Measurements from ENCODE around the gene NRG2.

NRG2 gene

DNA sequence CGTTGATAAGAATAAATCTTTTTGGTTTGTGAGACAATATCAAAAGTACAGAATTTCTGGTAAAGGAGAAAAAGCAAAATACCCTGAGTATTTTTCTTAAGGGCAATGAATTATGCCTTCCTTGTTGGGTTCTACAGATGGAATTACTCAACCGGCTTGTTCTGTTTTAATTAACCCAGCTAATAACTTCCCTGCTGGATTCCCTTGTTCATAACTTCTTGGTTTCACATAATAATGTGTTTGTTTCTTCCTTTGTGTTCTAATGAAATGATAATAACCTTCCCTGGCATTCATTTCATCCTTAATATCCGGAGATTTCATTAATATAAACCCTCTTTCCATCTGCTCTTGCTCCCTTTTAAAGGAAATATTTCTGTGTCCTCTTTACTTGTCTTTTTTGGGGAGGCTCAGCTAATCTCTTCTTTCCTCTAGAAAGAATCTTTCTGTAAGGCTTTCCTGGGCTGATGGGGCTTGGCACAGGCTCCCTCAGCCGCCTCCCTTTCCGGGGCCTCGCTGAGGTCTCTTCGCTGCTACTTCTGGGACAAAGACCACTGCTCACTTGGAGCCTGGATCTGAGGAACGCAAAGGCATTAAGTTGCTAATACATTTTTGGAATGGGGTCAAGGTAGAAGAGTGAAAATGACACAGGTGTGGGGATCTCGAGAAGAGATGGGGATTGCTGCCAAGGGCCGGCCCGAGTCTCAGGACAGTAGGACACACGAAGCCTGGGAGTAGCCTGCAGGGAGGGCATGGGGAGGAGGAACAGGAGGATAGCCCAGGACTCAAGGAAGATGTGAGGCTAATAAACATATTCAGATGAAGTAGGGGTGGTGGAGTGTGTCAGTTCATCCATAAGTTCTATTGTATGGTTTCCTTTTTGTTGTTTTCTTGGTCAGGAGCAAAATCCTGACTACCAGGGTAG is 118.5 kb downstream of the NRG2 start:
- ChIA-PET CTCF (interaction anchor here (0.5 to 1.7 kb wide), 6 partner anchors 13 to 137 kb away, joined by 3 to 8 read pairs (median 5); no protein-coding TSS in a partner anchor), POLR2A (ENCODE audit: low non-redundant PET) (no interaction called here)
- TF ChIP-seq, protein P1, sequence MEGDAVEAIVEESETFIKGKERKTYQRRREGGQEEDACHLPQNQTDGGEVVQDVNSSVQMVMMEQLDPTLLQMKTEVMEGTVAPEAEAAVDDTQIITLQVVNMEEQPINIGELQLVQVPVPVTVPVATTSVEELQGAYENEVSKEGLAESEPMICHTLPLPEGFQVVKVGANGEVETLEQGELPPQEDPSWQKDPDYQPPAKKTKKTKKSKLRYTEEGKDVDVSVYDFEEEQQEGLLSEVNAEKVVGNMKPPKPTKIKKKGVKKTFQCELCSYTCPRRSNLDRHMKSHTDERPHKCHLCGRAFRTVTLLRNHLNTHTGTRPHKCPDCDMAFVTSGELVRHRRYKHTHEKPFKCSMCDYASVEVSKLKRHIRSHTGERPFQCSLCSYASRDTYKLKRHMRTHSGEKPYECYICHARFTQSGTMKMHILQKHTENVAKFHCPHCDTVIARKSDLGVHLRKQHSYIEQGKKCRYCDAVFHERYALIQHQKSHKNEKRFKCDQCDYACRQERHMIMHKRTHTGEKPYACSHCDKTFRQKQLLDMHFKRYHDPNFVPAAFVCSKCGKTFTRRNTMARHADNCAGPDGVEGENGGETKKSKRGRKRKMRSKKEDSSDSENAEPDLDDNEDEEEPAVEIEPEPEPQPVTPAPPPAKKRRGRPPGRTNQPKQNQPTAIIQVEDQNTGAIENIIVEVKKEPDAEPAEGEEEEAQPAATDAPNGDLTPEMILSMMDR (conservative IDR thresholded peaks at IDR 0.05; ENCODE audit: low read depth): no peak
- DNase-seq (ENCODE audit: low spot score): no peak
- H3K27ac ChIP-seq: no peak overlapping the region

DNA sequence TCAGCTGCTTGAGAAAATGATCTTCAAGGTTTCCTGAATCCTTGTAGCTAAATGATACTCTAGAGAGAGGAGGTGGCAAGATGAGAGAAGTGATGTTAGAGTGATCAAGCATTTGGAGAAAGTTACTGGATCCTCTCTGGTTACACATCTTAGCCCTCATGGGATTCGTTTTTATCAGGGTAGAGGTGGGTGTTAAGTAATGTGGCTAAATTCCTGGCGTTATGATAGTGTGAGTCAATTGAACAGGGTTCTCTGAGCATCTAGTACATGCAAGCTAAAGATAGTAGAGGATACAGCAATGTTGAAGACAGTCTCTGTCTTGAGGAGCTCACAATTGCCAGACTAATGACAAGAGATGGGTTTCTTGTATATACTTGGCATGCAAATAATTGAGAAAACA is 123.8 kb downstream of the NRG2 start:
- POLR2A ChIA-PET (ENCODE audit: low non-redundant PET): no interaction called here
- CTCF ChIA-PET: interaction anchor here (1.7 kb wide), 1 partner anchor 50 kb away, joined by 5 read pairs; no protein-coding TSS in a partner anchor
- DNase-seq (ENCODE audit: low spot score): no peak
- H3K27ac ChIP-seq: no peak overlapping the region
- TF ChIP-seq, protein P1 (conservative IDR thresholded peaks at IDR 0.05; ENCODE audit: low read depth): no peak

DNA sequence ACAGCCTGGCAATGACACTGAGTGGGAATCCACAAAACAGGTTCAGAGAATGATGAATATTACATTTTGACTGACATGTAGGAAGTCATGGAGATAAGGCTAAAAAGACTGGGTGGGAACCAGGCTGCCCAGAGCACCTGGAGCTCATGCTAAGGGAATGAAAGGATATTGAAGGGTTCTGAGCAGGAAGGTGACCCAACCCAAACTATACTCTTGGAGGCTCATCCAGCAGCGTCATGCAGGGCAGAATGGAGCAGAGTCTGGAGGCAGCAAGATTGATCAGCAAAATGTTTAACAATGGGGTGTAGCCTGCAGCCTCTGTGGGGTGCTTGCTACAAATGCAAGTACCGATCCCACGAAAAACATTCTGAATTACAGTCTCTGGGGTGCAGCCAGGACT is 127.3 kb downstream of the NRG2 start:
- TF ChIP-seq, protein P1 (conservative IDR thresholded peaks at IDR 0.05; ENCODE audit: low read depth): no peak
- no peak overlapping the region for H3K27ac ChIP-seq
- ChIA-PET CTCF (interaction anchor here (1.6 kb wide), 1 partner anchor 129 kb away, joined by 5 read pairs; no protein-coding TSS in a partner anchor), POLR2A (ENCODE audit: low non-redundant PET) (no interaction called here)
- no peak for DNase-seq (ENCODE audit: low spot score)

DNA sequence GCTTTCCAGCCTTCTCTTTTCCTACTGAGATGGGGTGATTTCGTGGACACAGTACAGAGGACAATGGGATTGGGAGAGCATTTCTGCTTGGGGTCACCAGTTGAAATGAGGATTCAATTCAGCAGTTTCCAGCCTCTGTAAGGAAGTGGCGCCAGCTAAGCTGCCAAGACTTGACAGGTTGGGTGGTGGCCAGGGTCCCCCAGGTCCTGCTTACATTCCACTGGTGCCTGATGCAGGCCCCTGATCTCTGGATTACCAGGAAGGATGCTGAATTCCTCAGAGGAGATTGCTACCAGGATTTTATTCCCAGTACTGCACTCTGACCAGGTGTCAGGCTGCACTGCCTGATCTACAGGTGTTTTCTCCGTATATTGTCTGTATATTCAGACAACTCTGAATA is 127.8 kb downstream of the NRG2 start:
- CTCF ChIA-PET: interaction anchor here (1.6 to 2.2 kb wide), 2 partner anchors 54 to 128 kb away, joined by 5 to 10 read pairs; no protein-coding TSS in a partner anchor
- POLR2A ChIA-PET (ENCODE audit: low non-redundant PET): no interaction called here

DNA sequence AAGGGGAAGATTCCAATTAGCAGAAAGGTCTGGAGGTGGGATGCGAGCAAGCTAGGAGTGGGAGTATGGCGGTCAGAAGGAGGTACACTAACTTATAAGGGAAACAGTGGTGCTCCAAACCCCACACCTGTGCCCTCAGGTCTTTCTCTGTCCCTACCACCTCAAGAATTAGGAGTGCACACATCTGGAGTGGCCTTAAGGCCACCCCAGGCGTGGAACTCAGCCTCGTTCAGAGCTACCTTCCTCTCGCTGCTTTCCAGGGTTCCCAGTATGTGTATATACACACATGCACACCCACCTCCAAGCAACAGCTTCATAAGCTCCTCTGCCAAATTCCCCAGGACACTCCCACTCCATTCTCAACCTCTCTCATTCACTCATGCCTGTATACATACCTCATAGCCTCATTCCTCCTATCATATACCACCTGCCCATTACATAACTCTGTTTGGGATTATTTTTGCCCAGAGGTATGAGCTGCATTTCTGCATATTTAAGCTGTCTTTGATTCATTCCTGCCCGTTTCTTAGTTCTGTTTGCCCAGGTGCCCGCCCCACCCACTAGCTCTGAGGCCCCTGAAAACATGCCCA is 128.8 kb downstream of the NRG2 start:
- POLR2A ChIA-PET (ENCODE audit: low non-redundant PET): no interaction called here
- CTCF ChIA-PET: interaction anchor here (0.7 to 2.2 kb wide), 3 partner anchors 54 to 127 kb away, joined by 3 to 10 read pairs (median 5); no protein-coding TSS in a partner anchor
- TF ChIP-seq, protein P1 (conservative IDR thresholded peaks at IDR 0.05; ENCODE audit: low read depth): no peak
- DNase-seq (ENCODE audit: low spot score): peak; percentile 43
- H3K27ac ChIP-seq: no peak overlapping the region

More for the DNA sequence above, 127.8 kb downstream of the NRG2 start:
- H3K27ac ChIP-seq: no peak overlapping the region
- DNase-seq (ENCODE audit: low spot score): no peak
- TF ChIP-seq, protein P1 (conservative IDR thresholded peaks at IDR 0.05; ENCODE audit: low read depth): no peak

DNA sequence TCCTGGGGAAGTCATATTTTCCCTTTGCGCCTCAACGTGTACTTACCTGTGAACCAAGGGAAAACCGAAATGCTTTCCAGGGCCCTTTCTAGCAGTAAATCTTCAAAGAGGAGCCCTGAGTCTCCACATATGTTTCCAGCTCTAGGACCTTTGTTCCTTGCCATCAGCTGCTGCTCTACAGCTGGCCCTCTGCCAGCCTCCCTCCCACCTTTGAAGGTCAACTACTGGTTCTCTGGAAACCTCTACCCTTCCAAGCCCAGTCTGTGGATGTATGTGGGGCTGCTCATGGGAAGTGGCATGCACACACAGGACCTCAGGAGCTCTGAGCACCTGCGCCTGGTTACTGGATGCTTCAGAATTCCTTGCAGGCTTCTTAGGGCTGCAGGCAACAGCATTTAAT is 130.3 kb downstream of the NRG2 start:
- DNase-seq (ENCODE audit: low spot score): no peak
- TF ChIP-seq, protein P1 (conservative IDR thresholded peaks at IDR 0.05; ENCODE audit: low read depth): no peak
- no peak overlapping the region for H3K27ac ChIP-seq
- ChIA-PET CTCF (interaction anchor here (0.5 to 1.4 kb wide), 4 partner anchors 27 to 147 kb away, joined by 3 read pairs; no protein-coding TSS in a partner anchor), POLR2A (ENCODE audit: low non-redundant PET) (no interaction called here)
